GM12865 (cell line): ENCODE measurements around the gene DAPK2.

Experiments used
- DNase-seq: peaks from one replicate; pipeline ENCODE4 v3.0.0; 2010; ENCODE audit warnings: low read depth
- H3K4me3 ChIP-seq: 2 replicates; pipeline ENCODE4 v1.5.1; 2011; ENCODE audit warnings: mild to moderate bottlenecking, low read depth, low read length, control low read depth
- TF ChIP-seq, protein P1 (sequence below): IDR thresholded peaks from 2 replicates; pipeline ENCODE4 v1.5.1; 2011; ENCODE audit warnings: low read length, control low read depth, low read depth, inconsistent platforms; ENCODE audit not compliant: insufficient read depth; ENCODE audit errors: missing control alignments

DAPK2 gene

DNA sequence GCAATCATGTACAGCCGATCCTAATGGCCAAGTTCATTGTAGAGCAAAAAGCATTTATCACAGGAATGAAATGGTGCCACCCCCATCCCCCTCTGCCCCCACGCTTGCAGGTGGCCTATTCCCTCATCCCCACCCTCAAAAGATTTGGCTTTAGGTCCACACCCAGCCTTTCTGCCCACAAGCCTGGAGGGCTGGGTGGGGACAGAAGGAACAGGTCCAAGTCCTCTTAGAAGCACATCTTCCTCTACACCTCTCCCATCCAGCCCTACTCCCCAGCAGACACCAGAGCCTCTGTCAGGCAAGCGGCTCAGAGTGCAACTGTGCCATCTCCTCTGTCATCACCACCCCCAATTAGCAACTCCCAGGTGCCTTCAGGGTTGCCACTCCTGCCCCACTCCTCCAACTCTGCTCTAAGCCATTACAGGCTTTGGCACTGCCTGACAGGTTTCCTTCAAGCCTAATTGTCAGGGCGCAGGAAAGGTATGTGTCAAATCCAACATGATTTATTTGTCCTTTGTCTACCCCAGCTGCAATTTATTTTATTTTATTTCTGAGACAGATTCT is 49.4 kb downstream of the DAPK2 start:
- no peak overlapping the region for H3K4me3 ChIP-seq
- TF ChIP-seq, protein P1, sequence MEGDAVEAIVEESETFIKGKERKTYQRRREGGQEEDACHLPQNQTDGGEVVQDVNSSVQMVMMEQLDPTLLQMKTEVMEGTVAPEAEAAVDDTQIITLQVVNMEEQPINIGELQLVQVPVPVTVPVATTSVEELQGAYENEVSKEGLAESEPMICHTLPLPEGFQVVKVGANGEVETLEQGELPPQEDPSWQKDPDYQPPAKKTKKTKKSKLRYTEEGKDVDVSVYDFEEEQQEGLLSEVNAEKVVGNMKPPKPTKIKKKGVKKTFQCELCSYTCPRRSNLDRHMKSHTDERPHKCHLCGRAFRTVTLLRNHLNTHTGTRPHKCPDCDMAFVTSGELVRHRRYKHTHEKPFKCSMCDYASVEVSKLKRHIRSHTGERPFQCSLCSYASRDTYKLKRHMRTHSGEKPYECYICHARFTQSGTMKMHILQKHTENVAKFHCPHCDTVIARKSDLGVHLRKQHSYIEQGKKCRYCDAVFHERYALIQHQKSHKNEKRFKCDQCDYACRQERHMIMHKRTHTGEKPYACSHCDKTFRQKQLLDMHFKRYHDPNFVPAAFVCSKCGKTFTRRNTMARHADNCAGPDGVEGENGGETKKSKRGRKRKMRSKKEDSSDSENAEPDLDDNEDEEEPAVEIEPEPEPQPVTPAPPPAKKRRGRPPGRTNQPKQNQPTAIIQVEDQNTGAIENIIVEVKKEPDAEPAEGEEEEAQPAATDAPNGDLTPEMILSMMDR = no peak
- DNase-seq = no peak

DNA sequence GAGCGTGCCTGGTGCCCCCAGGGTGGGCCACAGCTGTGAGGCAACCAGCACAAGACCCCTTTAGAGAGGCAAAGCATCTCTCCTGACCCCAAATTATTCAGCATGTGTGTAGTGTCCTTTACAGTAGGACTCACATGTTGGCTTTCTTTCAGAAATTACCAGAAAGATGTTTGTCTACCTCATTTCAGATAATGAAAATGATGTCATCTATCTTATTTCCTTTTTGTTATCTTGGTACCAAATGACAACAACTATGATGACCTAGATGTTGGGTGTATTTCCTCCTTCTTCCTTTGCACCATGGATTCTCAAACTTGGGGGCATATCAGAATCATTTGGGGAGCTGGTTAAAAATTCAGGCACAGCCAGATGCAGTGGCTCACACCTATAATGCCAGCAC is 50.5 kb downstream of the DAPK2 start:
- no peak overlapping the region for H3K4me3 ChIP-seq
- DNase-seq = no peak
- TF ChIP-seq, protein P1 = no peak

DNA sequence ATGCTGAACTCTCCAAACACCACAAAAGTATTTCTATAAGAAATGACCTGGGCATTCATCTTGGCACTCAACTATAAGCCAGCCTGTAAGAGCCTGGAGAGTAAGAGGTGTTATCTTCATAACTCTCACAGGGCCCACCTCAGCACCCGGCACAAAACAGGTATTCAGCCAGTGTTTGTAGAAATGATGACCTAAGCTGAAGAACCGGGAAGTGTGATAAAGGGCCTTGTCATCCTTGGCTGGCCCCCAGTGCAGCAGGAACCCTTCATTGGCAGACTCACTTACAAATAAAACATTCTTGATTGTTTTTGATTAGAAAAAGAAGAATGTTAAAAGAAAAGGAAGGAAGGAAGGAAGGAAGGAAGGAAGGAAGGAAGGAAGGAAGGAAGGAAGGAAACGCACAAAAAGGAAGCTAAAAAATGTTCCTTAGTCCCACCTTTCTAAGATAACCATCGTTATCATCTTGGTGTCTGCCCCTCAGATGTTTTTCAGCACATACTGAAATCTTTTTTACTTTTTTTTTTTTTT is 52.1 kb downstream of the DAPK2 start:
- no peak for DNase-seq
- TF ChIP-seq, protein P1 = no peak
- no peak overlapping the region for H3K4me3 ChIP-seq

DNA sequence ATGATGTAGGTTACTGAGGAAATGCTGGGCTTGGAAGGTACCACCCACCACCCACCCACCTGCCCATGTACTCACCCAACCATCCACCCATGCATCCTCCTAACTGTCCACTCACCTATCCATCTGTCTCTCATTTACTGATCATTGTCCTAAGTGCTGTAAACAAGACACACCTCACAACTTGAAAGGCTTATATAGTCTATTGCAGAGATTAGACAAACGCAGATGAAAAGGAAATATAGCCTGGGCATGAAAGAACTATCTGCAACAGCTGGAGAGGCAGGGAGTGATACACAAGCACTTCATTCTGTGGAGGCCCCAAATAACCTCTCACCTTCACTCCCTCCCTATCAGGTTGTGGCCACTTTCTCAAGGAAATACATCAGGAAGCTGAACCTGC is 54.0 kb downstream of the DAPK2 start:
- no peak overlapping the region for H3K4me3 ChIP-seq
- TF ChIP-seq, protein P1 = no peak
- DNase-seq = peak; percentile 31

DNA sequence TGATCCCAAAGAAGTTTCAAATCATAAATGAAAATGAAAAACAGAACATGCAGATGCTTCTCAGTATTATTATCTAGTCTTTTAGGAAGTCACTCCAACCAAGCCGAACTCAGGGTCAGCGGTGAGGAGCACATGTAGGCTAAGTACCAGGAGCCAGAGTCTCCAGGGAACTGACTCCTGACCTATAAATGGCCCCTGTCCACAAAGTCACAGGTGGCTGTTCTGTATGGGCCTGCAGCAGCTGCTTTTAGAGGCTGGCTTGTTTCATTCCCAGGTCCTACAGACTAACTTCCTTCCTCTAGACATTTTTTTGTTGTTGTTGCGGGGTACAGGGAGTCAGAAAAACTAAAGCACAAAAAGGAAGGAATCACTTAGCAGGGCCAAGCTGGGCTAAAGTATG is 54.6 kb downstream of the DAPK2 start:
- TF ChIP-seq, protein P1 = no peak
- peak overlapping the region; percentile 0; the same call in 1 of the 2 replicates for H3K4me3 ChIP-seq
- peak; percentile 91 for DNase-seq

DNA sequence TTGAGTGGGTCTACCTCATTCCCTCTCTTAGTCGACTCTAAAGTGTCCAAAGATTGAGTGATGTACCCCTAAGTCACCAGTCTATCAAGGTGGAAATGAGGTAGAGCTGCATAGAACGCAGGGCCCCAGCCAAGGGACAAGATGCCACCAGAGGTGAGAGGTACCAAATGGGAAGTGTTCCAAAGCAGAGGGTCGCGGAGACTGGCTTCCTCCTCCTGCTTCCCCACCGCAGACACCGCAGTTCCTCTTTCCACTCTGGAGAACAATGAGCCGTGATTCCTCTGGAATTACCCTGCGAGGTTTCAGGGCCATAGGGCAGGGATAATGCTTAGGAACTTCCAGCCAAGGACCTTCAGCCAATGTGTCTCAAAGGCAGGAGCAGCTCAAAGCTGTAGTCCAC is 55.8 kb downstream of the DAPK2 start:
- no peak for DNase-seq
- peak overlapping the region; percentile 12 for H3K4me3 ChIP-seq
- TF ChIP-seq, protein P1 = no peak
